Mammary epithelial cell (primary cell): Measurements from ENCODE around the gene ARHGAP15.

ENCODE experiments used
- CTCF ChIP-seq, 2 donors: IDR thresholded peaks in 1 of 2; conservative IDR thresholded peaks in 1 of 2; 2 replicates each; pipeline ENCODE4 v1.5.1; 2011 to 2012; ENCODE audit warnings: inconsistent platforms in 2 of 2, low read length in 2 of 2, mild to moderate bottlenecking in 2 of 2, control low read depth in 1 of 2, low read depth in 1 of 2; ENCODE audit not compliant: insufficient read depth in 1 of 2; ENCODE audit errors: extremely low read depth in 1 of 2
- EZH2 ChIP-seq: IDR thresholded peaks from 2 replicates; pipeline ENCODE4 v1.6.1; 2012; ENCODE audit warnings: low read length, inconsistent platforms, borderline replicate concordance

- TF ChIP-seq CTCF (conservative IDR thresholded peaks at IDR 0.05 in 1 of 2, IDR thresholded peaks at IDR 0.05 in 1 of 2; ENCODE audit: extremely low read depth in 1 of 2, insufficient read depth in 1 of 2, low read depth in 1 of 2, low read length in 2 of 2) = no peak
- TF ChIP-seq EZH2 = no peak
Observed at GRCh38 chr2:143740431-143740830, 611.2 kb downstream of the ARHGAP15 start.
